DOHH2 (cell line): Measurements from ENCODE around the gene IMMP2L.

Experiments
- H3F3A ChIP-seq: fragments of 200-600 bp; sonication (generic), shearing (Covaris generic); 2 replicates; pipeline ENCODE4 v1.6.0; 2016; ENCODE audit warnings: antibody characterized with exemption, mild to moderate bottlenecking; ENCODE audit not compliant: control insufficient read depth, insufficient read depth
- H3K27ac ChIP-seq: fragments of 200-600 bp; sonication (generic); 2 replicates; pipeline ENCODE4 v1.5.1; 2014; ENCODE audit warnings: low read depth, mild to moderate bottlenecking, low read length, moderate library complexity
- H3K27me3 ChIP-seq: fragments of 200-600 bp; sonication (generic); 2 replicates; pipeline ENCODE4 v1.6.1; 2014; ENCODE audit warnings: mild to moderate bottlenecking, low read length, mixed read lengths; ENCODE audit not compliant: control insufficient read depth
- H3K36me3 ChIP-seq: fragments of 200-600 bp; sonication (generic); 2 replicates; pipeline ENCODE4 v1.6.1; 2014; ENCODE audit warnings: mild to moderate bottlenecking, low read length, moderate library complexity, mixed read lengths; ENCODE audit not compliant: control insufficient read depth
- H3K4me1 ChIP-seq: fragments of 200-600 bp; sonication (generic); 2 replicates; pipeline ENCODE4 v1.6.1; 2014; ENCODE audit warnings: mild to moderate bottlenecking, low read length, mixed read lengths; ENCODE audit not compliant: control insufficient read depth
- H3K4me2 ChIP-seq: fragments of 200-600 bp; sonication (generic); 2 replicates; pipeline ENCODE4 v1.6.0; 2014; ENCODE audit warnings: mild to moderate bottlenecking, low read length, moderate library complexity
- H3K4me3 ChIP-seq: fragments of 200-600 bp; sonication (generic); 2 replicates; pipeline ENCODE4 v1.5.1; 2014; ENCODE audit warnings: mild to moderate bottlenecking, low read length, mixed read lengths
- H3K79me2 ChIP-seq: fragments of 200-600 bp; sonication (generic); 2 replicates; pipeline ENCODE4 v1.6.1; 2014; ENCODE audit warnings: mild to moderate bottlenecking, low read length, mixed read lengths; ENCODE audit not compliant: control insufficient read depth
- H3K9me2 ChIP-seq: fragments of 200-600 bp; sonication (generic); replicated peaks from 2 replicates; pipeline ENCODE4 v1.6.1; 2014; ENCODE audit warnings: mild to moderate bottlenecking, low read length, mixed read lengths; ENCODE audit not compliant: control insufficient read depth
- H3K9me3 ChIP-seq: fragments of 200-600 bp; sonication (generic); 2 replicates; pipeline ENCODE4 v1.6.1; 2014; ENCODE audit warnings: antibody characterized with exemption, low read length, mixed read lengths; ENCODE audit not compliant: control insufficient read depth, insufficient read depth
- H4K20me1 ChIP-seq: fragments of 200-600 bp; sonication (generic); 2 replicates; pipeline ENCODE4 v1.6.0; 2014; ENCODE audit warnings: low read depth, mild to moderate bottlenecking, antibody characterized with exemption, low read length, moderate library complexity; ENCODE audit not compliant: control insufficient read depth, insufficient read depth
- EZH2phosphoT487 ChIP-seq: fragments of 200-600 bp; sonication (generic); IDR thresholded peaks from 2 replicates; pipeline ENCODE4 v1.6.1; 2017; ENCODE audit warnings: borderline replicate concordance, mild to moderate bottlenecking, antibody characterized with exemption, low read length, moderate library complexity, mixed read lengths
- TF ChIP-seq, protein P1 (sequence below): fragments of 200-600 bp; sonication (generic); IDR thresholded peaks from one replicate; pipeline ENCODE4 v1.5.1; 2014; ENCODE audit warnings: antibody characterized with exemption, mild to moderate bottlenecking, low read depth, low read length; ENCODE audit not compliant: poor library complexity, severe bottlenecking

Gene IMMP2L

DNA sequence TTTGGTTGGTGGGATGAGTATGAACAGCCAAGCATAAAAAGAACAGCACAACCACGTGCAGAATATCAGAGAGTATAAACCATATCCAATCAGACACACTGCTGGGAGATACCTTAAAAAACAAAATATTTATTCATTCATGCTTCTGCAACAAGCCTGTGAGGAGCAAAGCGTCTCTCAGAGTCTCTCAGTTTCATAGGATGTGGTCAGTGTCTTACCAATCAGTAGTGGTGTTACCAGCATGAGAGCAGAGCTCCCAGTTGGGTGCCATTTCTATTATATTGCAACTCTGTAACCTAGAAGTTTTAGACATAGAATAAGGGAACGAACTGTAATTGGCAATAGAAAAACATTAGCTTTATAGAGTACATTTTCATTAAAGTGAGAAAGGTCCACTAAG lies 917.2 kb downstream of the IMMP2L start:
- Histone ChIP-seq H3K36me3 (no peaks in the 10 kb centered on the region), H3K79me2 (no peaks in the 10 kb centered on the region), H3K9me2 (no peaks in the 10 kb centered on the region), H4K20me1 (no peaks in the 10 kb centered on the region), H3K4me3 (no peak overlapping the region), H3F3A (no peaks in the 10 kb centered on the region), H3K9me3 (no peaks in the 10 kb centered on the region), H3K4me1 (no peaks in the 10 kb centered on the region), H3K4me2 (no peak overlapping the region), H3K27ac (no peak overlapping the region), H3K27me3 (no peaks in the 10 kb centered on the region)
- no peak for TF ChIP-seq EZH2phosphoT487
- TF ChIP-seq, protein P1, sequence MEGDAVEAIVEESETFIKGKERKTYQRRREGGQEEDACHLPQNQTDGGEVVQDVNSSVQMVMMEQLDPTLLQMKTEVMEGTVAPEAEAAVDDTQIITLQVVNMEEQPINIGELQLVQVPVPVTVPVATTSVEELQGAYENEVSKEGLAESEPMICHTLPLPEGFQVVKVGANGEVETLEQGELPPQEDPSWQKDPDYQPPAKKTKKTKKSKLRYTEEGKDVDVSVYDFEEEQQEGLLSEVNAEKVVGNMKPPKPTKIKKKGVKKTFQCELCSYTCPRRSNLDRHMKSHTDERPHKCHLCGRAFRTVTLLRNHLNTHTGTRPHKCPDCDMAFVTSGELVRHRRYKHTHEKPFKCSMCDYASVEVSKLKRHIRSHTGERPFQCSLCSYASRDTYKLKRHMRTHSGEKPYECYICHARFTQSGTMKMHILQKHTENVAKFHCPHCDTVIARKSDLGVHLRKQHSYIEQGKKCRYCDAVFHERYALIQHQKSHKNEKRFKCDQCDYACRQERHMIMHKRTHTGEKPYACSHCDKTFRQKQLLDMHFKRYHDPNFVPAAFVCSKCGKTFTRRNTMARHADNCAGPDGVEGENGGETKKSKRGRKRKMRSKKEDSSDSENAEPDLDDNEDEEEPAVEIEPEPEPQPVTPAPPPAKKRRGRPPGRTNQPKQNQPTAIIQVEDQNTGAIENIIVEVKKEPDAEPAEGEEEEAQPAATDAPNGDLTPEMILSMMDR = no peak

DNA sequence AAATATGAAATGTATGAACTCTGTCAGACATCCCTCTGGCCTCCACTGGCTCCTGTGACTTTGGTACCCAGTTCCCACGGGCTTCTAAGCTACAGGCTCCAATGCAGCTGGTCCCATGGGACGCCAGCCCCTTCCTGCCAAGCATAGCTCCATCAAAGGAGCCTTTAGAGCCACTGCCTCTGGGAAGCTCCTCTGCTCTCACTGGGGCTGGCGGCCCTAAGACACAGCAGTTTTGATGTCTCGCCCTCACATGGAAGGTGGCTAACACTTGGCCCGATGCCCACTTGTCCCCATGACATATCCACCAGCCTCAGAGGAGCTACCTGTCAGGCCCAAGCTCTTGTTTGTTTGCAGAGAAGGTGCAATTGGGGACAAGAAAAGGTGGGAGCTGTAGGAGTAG lies 925.0 kb downstream of the IMMP2L start:
- TF ChIP-seq, protein P1 = no peak
- no peak for TF ChIP-seq EZH2phosphoT487
- Histone ChIP-seq H3K4me2 (no peak overlapping the region), H3K36me3 (no peaks in the 10 kb centered on the region), H3K27ac (no peak overlapping the region), H3K4me3 (no peak overlapping the region), H3K9me3 (no peaks in the 10 kb centered on the region), H3F3A (no peaks in the 10 kb centered on the region), H3K4me1 (no peaks in the 10 kb centered on the region), H4K20me1 (no peaks in the 10 kb centered on the region), H3K9me2 (no peaks in the 10 kb centered on the region), H3K79me2 (no peaks in the 10 kb centered on the region), H3K27me3 (no peaks in the 10 kb centered on the region)

DNA sequence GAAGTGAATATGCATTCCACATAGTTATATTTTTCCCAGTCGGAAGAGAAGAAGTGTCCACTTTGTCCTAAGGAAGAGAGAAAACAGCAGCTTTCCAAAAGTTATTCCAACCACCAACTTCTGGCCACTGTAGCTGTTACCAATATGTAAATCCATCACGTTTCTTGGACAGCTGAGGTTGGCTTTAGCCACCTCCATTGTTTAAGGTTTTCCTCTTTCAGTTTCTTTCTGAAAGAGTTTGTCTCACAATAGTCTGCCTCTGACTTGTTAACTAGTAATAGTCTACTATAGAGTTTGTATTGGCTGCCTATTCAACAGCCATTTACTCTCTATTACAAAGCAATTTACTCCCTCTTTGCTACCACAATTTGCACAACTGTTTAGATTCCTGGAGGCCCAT lies 929.0 kb downstream of the IMMP2L start:
- no peaks in the 10 kb centered on the region for H3K4me1 ChIP-seq
- no peaks in the 10 kb centered on the region for H3K9me2 ChIP-seq
- no peak overlapping the region for H3K27ac ChIP-seq
- no peaks in the 10 kb centered on the region for H3F3A ChIP-seq
- no peak for TF ChIP-seq EZH2phosphoT487
- TF ChIP-seq, protein P1 = no peak
- H3K36me3 ChIP-seq = no peaks in the 10 kb centered on the region
- H3K79me2 ChIP-seq = no peaks in the 10 kb centered on the region
- H3K4me3 ChIP-seq = no peak overlapping the region
- H3K4me2 ChIP-seq = no peak overlapping the region
- H3K27me3 ChIP-seq = no peaks in the 10 kb centered on the region
- no peaks in the 10 kb centered on the region for H3K9me3 ChIP-seq
- H4K20me1 ChIP-seq = no peaks in the 10 kb centered on the region

DNA sequence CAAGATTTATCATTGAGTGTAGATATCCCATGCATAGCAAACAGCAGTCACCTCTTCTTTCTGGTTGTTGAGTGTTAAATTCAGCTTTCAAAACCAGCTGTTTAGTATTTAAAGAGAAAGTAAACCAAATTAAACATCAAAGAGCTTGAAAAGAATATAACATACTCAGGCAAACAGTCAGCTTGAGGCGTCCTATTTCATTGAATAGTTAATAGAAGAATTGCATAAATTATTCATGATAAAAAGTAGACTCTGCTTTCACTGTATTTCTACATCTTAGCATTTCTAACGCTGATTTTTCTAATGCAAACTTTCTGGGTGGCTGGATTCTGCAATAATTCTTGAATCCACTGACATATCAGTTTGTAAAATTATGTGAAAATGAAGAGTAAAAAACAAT lies 935.9 kb downstream of the IMMP2L start:
- Histone ChIP-seq H3F3A (no peaks in the 10 kb centered on the region), H3K4me1 (no peaks in the 10 kb centered on the region), H3K79me2 (no peaks in the 10 kb centered on the region), H3K36me3 (no peaks in the 10 kb centered on the region), H3K4me3 (no peak overlapping the region), H3K27ac (no peak overlapping the region), H3K4me2 (no peak overlapping the region), H3K27me3 (no peaks in the 10 kb centered on the region), H4K20me1 (no peaks in the 10 kb centered on the region), H3K9me3 (no peaks in the 10 kb centered on the region), H3K9me2 (no peaks in the 10 kb centered on the region)
- TF ChIP-seq EZH2phosphoT487 = no peak
- TF ChIP-seq, protein P1 = no peak
